Measurements from ENCODE around the gene INPP4A.
A peak's percentile ranks its signal among the peaks of the same experiment; 100 is the strongest.

INPP4A gene

DNA sequence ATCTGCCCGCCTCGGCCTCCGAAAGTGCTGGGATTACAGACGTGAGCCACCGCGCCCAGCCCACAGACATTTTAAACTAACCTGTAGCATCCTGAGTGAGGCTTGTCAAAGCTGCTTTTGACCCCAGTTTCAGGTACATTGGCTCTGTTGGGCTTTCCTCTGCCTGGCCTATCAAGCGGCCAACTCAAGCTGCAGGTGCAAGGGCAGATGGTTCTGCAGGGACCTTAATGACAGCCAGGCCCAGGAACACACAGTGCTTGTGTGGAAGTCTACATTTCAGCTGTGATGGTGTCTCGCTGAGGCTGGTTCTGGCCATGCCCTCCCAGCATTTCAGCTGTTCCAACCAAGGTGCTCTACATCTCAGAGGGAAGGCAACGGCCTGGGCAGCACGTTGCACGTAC, 18.4 kb downstream of the INPP4A start:
- peak overlapping the region; percentile 82 for H3K4me3 Mint-ChIP-seq
- peak overlapping the region; percentile 97 for H3K27ac Mint-ChIP-seq
- no peaks in the 10 kb centered on the region for H3K9me3 Mint-ChIP-seq (ENCODE audit: low read depth)
- H3K36me3 Mint-ChIP-seq: peaks cover 2% of the 10 kb centered on the region
- peaks cover 92% of the 10 kb centered on the region for H3K4me1 Mint-ChIP-seq (ENCODE audit: low read depth)
- no peaks in the 10 kb centered on the region for H3K27me3 Mint-ChIP-seq

DNA sequence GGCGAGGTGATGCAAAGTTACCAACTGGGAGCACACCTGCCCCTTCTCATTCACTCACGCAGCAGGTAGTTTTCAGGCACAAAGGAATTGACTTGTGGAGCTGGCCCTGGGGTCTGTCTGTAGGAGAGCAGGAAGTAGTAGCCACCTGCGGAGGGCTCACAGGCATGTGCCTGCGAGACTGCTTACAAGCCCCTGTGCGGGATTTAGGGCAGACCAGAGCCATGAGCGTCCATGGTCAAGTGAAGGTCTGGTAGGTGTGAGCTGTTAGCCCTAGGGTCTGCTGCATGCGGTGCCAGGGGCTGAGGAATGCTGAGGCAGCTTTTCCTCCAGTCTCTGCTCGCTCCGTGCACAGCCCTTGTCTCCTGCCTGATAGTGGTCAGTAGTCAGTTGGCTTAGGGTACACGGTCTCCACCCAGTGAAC, 18.9 kb downstream of the INPP4A start:
- Mint-ChIP-seq H3K4me3 (peak overlapping the region; percentile 82), H3K9me3 (ENCODE audit: low read depth) (no peaks in the 10 kb centered on the region), H3K36me3 (peaks cover 2% of the 10 kb centered on the region), H3K27me3 (no peaks in the 10 kb centered on the region), H3K27ac (peak overlapping the region; percentile 97), H3K4me1 (ENCODE audit: low read depth) (peaks cover 92% of the 10 kb centered on the region)

DNA sequence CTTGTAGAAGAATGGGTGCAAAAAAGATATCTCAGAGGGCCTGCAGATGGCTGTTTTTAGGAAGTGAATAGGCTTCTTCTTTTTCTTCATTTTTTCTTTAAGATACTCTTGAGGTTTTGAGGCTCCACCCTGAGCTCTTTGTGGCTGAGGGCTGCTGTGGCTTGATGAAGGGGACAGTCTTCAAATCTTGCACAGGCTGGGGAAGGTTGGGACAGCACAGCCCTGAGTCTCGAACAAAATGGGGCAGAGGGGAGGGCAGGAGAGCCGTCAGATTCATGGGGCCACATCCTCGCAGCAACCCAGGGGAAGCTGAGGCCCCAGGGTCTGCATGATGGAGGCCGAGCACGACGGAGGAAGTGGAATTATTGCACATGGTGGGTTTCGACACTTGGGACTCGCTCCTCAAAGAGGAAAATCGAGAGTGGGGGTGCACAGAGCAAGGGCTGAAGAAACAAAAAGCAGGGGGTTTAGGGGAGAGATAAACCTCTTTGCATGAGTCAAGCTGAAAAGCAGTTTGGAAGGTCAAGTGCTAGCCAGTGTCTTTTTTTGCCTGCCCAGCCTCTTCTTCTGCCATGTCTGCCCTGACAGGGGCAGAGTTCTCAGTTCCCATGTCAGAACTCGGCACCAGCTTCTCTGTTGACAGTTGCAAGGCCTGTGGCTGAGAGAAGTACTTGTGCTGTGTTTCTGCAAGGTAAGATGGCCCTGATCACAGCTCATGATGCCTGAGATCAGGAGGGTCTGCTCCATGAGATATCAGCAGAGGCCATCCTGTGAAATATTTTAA, 19.5 kb downstream of the INPP4A start:
- H3K4me3 Mint-ChIP-seq: peak overlapping the region; percentile 82
- peak overlapping the region; percentile 97 for H3K27ac Mint-ChIP-seq
- H3K27me3 Mint-ChIP-seq: no peaks in the 10 kb centered on the region
- no peaks in the 10 kb centered on the region for H3K9me3 Mint-ChIP-seq (ENCODE audit: low read depth)
- peaks cover 91% of the 10 kb centered on the region for H3K4me1 Mint-ChIP-seq (ENCODE audit: low read depth)
- H3K36me3 Mint-ChIP-seq: peaks cover 2% of the 10 kb centered on the region

DNA sequence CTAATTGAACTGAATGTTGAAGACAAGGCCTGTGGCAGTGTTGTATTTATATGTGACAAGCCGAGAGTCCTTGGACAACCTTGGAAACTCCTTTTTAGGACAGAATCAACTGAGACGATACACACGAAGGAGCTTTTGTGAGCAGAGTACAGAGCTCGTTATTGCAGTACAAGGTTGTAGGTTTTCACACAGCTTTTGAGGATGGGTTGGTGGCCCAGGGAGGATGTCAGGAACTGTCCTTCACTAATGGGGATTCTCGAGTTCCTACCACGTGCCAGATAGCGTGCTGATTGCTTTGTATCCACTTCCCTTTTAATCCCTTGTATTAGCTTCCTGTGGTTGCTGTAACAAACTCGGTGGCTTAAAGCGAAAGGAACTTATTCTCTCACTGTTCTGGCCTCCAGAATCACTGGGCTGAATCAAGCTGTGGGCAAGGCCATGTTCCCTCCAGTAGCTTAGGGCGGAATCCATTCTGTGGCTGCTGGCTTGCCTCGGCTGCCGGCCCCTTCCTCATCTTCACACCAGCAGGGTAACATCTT, 20.2 kb downstream of the INPP4A start:
- no peaks in the 10 kb centered on the region for H3K27me3 Mint-ChIP-seq
- no peaks in the 10 kb centered on the region for H3K9me3 Mint-ChIP-seq (ENCODE audit: low read depth)
- peak overlapping the region; percentile 97 for H3K27ac Mint-ChIP-seq
- peaks cover 90% of the 10 kb centered on the region for H3K4me1 Mint-ChIP-seq (ENCODE audit: low read depth)
- H3K4me3 Mint-ChIP-seq: peak overlapping the region; percentile 82
- H3K36me3 Mint-ChIP-seq: peaks cover 2% of the 10 kb centered on the region

DNA sequence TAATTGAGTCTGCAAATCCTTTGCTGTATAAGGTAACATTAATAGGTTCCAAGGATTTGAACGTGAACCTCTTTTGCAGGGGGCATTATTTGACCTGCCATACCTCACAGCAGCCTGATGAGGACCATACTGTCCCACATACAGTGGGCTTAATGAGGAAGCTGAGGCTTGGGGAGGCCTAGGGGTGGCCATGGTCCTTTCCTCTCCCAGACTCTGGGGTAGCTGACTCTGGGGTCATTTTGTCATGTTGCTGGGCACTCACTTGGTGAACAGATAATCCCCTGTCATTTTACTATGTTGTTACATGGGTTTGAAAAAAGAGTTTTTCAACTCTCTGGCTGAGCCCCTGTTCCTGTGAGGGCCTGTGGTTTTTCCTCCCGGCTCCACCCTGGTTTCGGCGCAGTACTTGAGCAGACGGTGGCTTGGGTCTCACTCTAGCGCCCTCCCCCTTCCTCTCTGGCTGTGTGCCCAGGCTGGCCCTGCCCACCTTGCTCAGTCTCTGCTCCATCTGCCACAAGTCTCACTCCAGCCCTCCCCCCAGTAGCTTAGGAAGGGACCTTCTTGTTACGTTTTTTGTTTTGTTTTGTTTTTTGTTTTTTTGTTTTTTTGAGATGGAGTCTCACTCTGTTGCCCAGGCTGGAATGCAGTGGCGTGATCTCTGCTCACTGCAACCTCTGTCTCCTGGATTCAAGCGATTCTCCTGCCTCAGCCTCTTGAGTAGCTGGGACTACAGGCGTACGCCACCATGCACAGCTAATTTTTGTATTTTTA, 21.0 kb downstream of the INPP4A start:
- H3K9me3 Mint-ChIP-seq (ENCODE audit: low read depth): no peaks in the 10 kb centered on the region
- H3K27me3 Mint-ChIP-seq: no peaks in the 10 kb centered on the region
- H3K27ac Mint-ChIP-seq: peak overlapping the region; percentile 97
- peak overlapping the region; percentile 82 for H3K4me3 Mint-ChIP-seq
- H3K4me1 Mint-ChIP-seq (ENCODE audit: low read depth): peaks cover 87% of the 10 kb centered on the region
- H3K36me3 Mint-ChIP-seq: peaks cover 2% of the 10 kb centered on the region

DNA sequence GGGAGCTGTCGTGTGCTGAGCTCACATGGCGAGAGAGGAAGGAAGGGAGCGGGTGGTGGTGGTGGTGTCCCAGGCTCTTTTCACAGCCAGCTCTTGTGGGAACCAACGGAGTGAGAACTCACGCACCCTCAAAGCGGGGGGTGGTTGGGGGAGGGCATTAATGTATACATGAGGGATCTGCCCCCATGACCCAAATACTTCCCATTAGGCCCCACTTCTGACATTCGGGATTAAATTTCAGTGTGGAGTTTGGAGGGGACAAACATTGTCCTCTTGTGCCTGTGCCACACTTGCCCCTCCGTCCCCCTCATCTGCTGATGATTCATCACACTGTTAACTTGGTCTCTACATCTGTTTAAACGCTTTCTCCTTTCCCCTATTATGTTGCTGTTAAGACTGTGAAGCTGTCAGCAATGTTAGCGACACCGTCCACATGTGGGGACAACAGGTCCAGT, 22.5 kb downstream of the INPP4A start:
- Mint-ChIP-seq H3K4me1 (ENCODE audit: low read depth) (peaks cover 87% of the 10 kb centered on the region), H3K9me3 (ENCODE audit: low read depth) (no peaks in the 10 kb centered on the region), H3K4me3 (peak overlapping the region; percentile 82), H3K27ac (peak overlapping the region; percentile 97), H3K27me3 (no peaks in the 10 kb centered on the region), H3K36me3 (peaks cover 2% of the 10 kb centered on the region)

DNA sequence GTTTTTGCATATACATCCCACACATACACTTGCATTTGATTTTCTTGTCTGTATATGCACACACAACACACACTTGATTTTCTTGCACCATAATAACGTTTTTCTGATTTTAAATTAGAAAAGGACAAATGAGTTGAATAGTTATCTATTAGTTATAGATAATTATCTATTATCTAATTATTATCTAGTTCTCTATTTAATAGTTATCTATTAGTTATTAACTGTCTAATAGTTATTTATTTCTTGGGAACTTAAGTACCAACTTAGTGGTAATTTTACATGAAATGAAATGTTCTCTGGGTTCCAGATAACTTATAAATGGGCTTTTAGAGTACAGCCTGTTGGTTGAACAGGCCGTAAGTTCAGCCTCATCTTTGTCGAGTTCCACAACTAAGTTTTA, 23.0 kb downstream of the INPP4A start:
- peaks cover 2% of the 10 kb centered on the region for H3K36me3 Mint-ChIP-seq
- H3K4me3 Mint-ChIP-seq: peak overlapping the region; percentile 82
- peaks cover 93% of the 10 kb centered on the region for H3K4me1 Mint-ChIP-seq (ENCODE audit: low read depth)
- H3K27me3 Mint-ChIP-seq: no peaks in the 10 kb centered on the region
- H3K9me3 Mint-ChIP-seq (ENCODE audit: low read depth): no peaks in the 10 kb centered on the region
- peak overlapping the region; percentile 97 for H3K27ac Mint-ChIP-seq

DNA sequence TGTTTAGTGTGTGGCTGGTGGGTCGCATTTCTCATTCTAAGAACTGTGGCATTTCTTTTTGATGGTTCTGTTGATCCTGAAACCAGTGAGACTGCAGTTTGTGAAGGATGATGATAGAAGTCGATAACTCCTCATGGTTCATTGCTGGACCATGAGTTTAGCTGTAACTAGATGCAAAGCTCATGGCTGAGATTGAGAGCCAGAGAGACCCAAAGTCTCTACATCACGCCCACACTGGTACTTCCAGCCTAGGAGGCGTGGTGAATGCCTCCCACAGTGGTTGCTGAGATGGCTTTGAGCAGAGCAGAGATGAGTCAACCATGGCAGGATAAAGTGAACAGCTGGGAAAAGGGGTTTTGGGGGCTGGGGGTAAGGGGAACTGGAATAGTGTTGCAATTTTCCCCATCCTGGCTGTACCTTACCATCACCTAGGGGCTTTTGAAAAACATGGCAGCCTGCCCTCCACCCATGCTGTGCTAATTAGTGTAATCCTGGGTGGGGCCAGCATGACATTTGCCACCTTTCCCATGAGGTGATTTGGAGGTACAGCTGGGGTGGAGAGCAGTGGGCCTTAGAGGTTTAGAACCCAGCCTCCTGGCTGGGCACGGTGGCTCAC, 24.1 kb downstream of the INPP4A start:
- H3K4me3 Mint-ChIP-seq: peak overlapping the region; percentile 61
- peaks cover 94% of the 10 kb centered on the region for H3K4me1 Mint-ChIP-seq (ENCODE audit: low read depth)
- H3K9me3 Mint-ChIP-seq (ENCODE audit: low read depth): no peaks in the 10 kb centered on the region
- H3K36me3 Mint-ChIP-seq: peaks cover 2% of the 10 kb centered on the region
- no peaks in the 10 kb centered on the region for H3K27me3 Mint-ChIP-seq
- peak overlapping the region; percentile 90 for H3K27ac Mint-ChIP-seq

DNA sequence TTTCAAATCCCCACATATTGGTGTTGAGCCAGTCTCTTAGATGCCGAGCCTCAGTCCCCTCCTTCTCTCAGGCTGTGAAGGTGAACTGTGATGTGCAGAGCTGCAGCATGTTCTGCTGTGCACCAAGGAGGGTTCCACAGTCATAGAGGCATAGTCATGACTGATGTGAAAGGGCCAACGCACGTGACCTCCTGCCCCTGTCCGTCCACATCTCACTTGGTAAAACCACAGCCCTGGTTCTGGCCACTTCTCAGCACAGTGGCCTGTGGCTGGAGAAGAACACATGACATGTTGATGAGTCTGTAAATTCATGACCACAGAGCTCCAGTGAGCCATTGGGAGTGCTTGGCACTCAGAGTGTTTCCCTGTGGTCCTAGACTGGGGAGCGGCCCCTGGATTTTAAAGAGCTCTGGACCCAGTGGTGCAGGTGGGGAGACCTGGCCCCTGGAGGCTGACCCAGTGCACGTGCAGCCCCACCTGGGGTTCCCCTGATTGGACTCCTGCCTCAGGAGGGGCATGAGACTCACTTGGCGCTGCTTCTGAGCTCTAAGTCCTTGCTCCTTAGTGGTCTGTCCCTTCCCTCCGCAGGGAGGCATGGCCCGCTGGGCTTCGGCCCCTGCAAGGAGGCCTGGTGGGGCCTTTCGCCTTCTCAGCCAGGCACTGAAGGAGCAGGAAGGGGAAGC, 25.3 kb downstream of the INPP4A start:
- H3K4me3 Mint-ChIP-seq: peak overlapping the region; percentile 51
- peaks cover 2% of the 10 kb centered on the region for H3K36me3 Mint-ChIP-seq
- H3K27me3 Mint-ChIP-seq: no peaks in the 10 kb centered on the region
- peak overlapping the region; percentile 76 for H3K27ac Mint-ChIP-seq
- peaks cover 94% of the 10 kb centered on the region for H3K4me1 Mint-ChIP-seq (ENCODE audit: low read depth)
- H3K9me3 Mint-ChIP-seq (ENCODE audit: low read depth): no peaks in the 10 kb centered on the region

DNA sequence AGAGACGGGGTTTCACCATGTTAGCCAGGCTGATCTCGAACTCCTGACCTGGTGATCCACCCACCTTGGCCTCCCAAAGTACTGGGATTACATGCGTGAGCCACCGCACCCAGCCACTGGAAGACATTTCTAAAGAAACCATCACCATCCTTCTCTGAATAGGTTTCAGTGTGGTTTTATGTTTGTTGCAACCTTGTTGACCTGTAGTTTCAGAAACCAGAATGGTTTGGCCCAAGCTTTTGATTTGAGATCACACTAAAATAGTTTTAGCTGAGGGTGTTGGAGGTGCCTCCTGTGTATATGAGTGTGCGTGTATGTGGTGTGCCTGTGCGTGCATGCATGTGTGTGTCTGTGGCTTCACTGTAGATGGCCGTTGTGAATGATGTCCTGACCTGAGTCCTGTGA, 26.2 kb downstream of the INPP4A start:
- no peaks in the 10 kb centered on the region for H3K27me3 Mint-ChIP-seq
- H3K4me3 Mint-ChIP-seq: peak overlapping the region; percentile 61
- H3K36me3 Mint-ChIP-seq: peaks cover 2% of the 10 kb centered on the region
- no peaks in the 10 kb centered on the region for H3K9me3 Mint-ChIP-seq (ENCODE audit: low read depth)
- H3K27ac Mint-ChIP-seq: peak overlapping the region; percentile 88
- H3K4me1 Mint-ChIP-seq (ENCODE audit: low read depth): peaks cover 94% of the 10 kb centered on the region

DNA sequence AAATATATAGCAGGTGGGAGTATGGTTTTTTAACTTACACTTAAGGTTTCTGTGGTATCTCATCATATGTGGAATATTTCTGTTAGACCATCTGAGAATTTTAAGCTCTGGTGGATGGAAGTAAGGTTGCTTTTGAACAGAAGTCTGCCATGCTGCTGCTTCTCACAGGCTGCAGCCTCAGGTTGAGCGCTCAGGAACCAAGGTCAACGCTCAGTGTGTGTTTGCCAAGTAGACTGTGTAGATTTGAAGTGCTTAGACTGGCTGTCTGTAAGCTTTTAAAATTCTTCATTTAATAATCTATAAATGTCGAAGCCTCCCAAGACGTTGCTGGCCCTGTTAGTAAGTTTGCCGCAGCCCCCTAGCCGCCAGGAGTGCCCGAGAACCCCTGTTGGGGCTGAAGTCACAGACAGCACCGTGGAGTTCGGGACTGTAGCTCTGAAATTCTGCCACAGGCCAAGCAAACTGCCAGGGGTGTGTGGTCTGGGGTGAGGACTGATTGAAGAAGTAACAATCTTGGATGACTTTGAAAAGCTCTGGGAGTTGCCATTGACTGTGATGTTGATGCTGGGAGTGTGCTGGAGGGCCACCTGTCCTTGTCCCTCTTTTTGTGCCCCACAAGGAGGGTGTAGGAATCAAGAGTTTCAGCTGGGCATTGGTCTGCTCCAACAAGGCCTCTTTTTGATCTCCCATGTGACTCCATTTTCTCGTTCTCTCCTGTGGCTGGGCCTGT, 26.9 kb downstream of the INPP4A start:
- H3K27me3 Mint-ChIP-seq: no peaks in the 10 kb centered on the region
- no peaks in the 10 kb centered on the region for H3K9me3 Mint-ChIP-seq (ENCODE audit: low read depth)
- H3K27ac Mint-ChIP-seq: peak overlapping the region; percentile 88
- H3K36me3 Mint-ChIP-seq: peaks cover 2% of the 10 kb centered on the region
- peak overlapping the region; percentile 61 for H3K4me3 Mint-ChIP-seq
- H3K4me1 Mint-ChIP-seq (ENCODE audit: low read depth): peaks cover 94% of the 10 kb centered on the region

DNA sequence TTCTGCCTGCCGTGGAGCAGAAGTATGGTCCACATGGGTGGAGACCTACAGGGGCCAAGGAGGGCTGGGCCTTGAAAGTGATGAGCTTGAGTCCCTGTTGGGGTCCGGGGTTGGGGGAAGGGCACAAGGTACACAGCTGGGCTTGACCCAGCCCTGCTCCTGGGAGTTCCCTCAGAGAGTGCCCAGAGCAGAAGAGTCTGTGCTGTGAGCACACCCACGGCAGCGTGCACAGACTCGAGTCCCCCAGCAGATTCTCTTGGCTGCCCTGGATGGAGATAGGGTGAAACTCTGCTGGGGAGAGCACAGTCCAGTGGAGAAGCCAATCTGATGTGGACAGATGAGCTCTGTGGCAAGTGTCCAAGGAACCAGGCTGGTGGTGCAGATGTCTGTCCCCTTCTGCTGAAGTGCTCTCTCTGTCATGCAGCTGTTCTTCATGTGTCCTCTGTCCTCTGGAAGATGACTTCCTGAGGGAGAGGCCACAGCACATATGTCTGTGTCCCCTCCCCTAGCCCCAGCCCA, 27.5 kb downstream of the INPP4A start:
- Mint-ChIP-seq H3K27ac (peak overlapping the region; percentile 88), H3K27me3 (no peaks in the 10 kb centered on the region), H3K4me1 (ENCODE audit: low read depth) (peaks cover 94% of the 10 kb centered on the region), H3K36me3 (peaks cover 2% of the 10 kb centered on the region), H3K9me3 (ENCODE audit: low read depth) (no peaks in the 10 kb centered on the region), H3K4me3 (peak overlapping the region; percentile 23)

DNA sequence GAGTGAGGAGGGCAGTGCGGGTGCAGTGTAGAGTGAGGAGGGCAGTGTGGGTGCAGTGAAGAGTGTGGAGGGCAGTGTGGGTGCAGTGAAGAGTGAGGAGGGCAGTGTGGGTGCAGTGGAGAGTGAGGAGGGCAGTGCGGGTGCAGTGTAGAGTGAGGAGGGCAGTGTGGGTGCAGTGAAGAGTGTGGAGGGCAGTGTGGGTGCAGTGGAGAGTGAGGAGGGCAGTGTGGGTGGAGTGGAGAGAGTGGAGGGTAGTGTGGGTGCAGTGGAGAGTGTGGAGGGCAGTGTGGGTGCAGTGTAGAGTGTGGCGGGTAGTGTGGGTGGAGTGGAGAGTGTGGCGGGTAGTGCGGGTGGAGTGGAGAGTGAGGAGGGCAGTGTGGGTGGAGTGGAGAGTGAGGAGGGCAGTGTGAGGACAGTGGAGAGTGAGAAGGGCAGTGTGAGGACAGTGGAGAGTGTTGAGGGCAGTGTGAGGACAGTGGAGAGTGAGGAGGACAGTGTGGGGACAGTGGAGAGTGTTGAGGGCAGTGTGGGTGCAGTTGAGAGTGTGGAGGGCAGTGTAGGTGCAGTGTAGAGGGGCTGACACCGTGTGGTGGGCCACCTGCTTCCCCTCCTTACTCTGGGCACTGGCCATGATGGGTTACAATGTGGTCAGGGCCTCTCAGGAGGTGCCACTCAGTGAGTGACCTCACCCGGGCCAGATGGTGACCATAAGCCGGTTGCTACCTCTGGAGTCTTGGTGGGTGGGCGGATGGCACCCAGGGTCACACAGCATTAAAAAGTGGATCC, 28.5 kb downstream of the INPP4A start:
- Mint-ChIP-seq H3K27ac (peak overlapping the region; percentile 92), H3K36me3 (peaks cover 2% of the 10 kb centered on the region), H3K4me1 (ENCODE audit: low read depth) (peaks cover 95% of the 10 kb centered on the region), H3K9me3 (ENCODE audit: low read depth) (no peaks in the 10 kb centered on the region), H3K4me3 (peak overlapping the region; percentile 73), H3K27me3 (no peaks in the 10 kb centered on the region)
